ENCODE results near the gene C3orf49.

GRCh38 chr3:63774781-63775180, 44.3 kb upstream of the C3orf49 start:
- TF ChIP-seq CTCF (IDR thresholded peaks at IDR 0.05) (no peak), EP300 (IDR thresholded peaks at IDR 0.05; ENCODE audit: low read depth) (no peak), POLR2A (IDR thresholded peaks at IDR 0.05) (no peak)

Data from transverse colon (tissue), 3 donors.